Activated CD8-positive, alpha-beta memory T cell treated with anti-CD3 and anti-CD28 coated beads, Interleukin-2, amount 50 U/mL, for 48 hours (primary cell): ENCODE results near the gene BRI3.

Experiments
- DNase-seq: peaks from one replicate; pipeline ENCODE4 v3.0.0-alpha.2; 2020

BRI3 gene

GRCh38 chr7:98288064-98288823 lies 6.8 kb downstream of the BRI3 start:
- no peak for DNase-seq

GRCh38 chr7:98289333-98289875 lies 7.9 kb downstream of the BRI3 start:
- no peak for DNase-seq

- DNase-seq, result no peak
Observed at GRCh38 chr7:98291717-98292116, 10.2 kb downstream of the BRI3 start.

- no peak for DNase-seq
Observed at GRCh38 chr7:98293265-98293664, 11.8 kb downstream of the BRI3 start.

GRCh38 chr7:98293746-98294145 lies 12.3 kb downstream of the BRI3 start:
- DNase-seq, result no peak

- no peak for DNase-seq
Observed at GRCh38 chr7:98294326-98294725, 12.8 kb downstream of the BRI3 start.

- DNase-seq, result no peak
Observed at GRCh38 chr7:98294798-98295382, 13.4 kb downstream of the BRI3 start.

GRCh38 chr7:98295467-98296192 lies 14.1 kb downstream of the BRI3 start:
- no peak for DNase-seq

- DNase-seq, result no peak
Observed at GRCh38 chr7:98296833-98297232, 15.3 kb downstream of the BRI3 start.

- DNase-seq, result no peak
Observed at GRCh38 chr7:98297626-98298286, 16.3 kb downstream of the BRI3 start.

- DNase-seq, result no peak
Observed at GRCh38 chr7:98300595-98301372, 19.3 kb downstream of the BRI3 start.

GRCh38 chr7:98301693-98302470 lies 20.4 kb downstream of the BRI3 start:
- no peak for DNase-seq

GRCh38 chr7:98303176-98303865 lies 21.8 kb downstream of the BRI3 start:
- DNase-seq, result no peak

GRCh38 chr7:98303906-98304305 lies 22.4 kb downstream of the BRI3 start:
- no peak for DNase-seq

- DNase-seq, result no peak
Observed at GRCh38 chr7:98305951-98306535, 24.6 kb downstream of the BRI3 start.

GRCh38 chr7:98307971-98308466 lies 26.5 kb downstream of the BRI3 start:
- DNase-seq, result no peak

GRCh38 chr7:98309566-98309965 lies 28.1 kb downstream of the BRI3 start:
- DNase-seq, result no peak

GRCh38 chr7:98312201-98312600 lies 30.7 kb downstream of the BRI3 start:
- no peak for DNase-seq

- DNase-seq, result no peak
Observed at GRCh38 chr7:98314469-98314868, 33.0 kb downstream of the BRI3 start.

- no peak for DNase-seq
Observed at GRCh38 chr7:98315318-98315993, 34.0 kb downstream of the BRI3 start.
